Measurements from ENCODE around the gene SMARCA1. TPM values are rescaled to one million over a fixed set of nuclear protein-coding genes. Genes with fewer than 3 reads are reported as not detected.

SMARCA1 gene
- total RNA-seq, 1 experiment from 2014 or later = 38.8 TPM

DNA sequence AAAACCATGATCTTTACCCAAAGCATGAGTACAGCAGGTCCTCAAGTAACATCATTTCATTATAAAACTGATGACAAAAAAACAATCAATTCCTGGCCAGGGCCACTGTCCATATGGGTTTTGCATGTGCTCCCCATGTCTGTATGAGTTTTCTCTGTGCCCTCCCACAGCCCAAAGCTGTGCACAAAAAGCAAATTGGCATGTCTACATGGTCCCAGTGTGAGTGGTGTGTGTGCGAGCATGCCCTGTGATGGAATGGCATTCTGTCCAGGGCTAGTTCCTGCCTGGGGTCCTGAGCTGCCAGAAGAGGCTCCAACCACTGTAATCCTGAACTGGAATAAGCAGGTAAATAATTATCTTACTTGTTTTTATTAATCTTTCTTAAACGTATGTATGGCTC is 28.4 kb downstream of the SMARCA1 start:
- H3K36me3 ChIP-seq (ENCODE audit: control insufficient read depth in 1 of 2, insufficient read depth in 2 of 2, low read length in 2 of 2) = peaks cover 0 to 13% of the 10 kb centered on the region in 2 experiments; a peak in 2 of 4 replicates
- H3K9me3 ChIP-seq (ENCODE audit: control insufficient read depth in 1 of 2, insufficient read depth in 1 of 2, low read depth in 1 of 2, low read length in 2 of 2) = no peaks in the 10 kb centered on the region
- no peak overlapping the region for H3K9ac ChIP-seq (ENCODE audit: low read length)
- CTCF ChIA-PET = no interaction called here
- DNase-seq (ENCODE audit: low read depth, low spot score) = no peak
- TF ChIP-seq EZH2 (IDR thresholded peaks at IDR 0.05) (no peak), CEBPB (IDR thresholded peaks at IDR 0.05; ENCODE audit: low read depth) (no peak), ZNF274 (IDR thresholded peaks at IDR 0.05; ENCODE audit: low read depth, low read length) (no peak), SP1 (IDR thresholded peaks at IDR 0.05; ENCODE audit: low read depth) (no peak), SIN3A (IDR thresholded peaks at IDR 0.05; ENCODE audit: low read depth) (no peak), POLR2A (IDR thresholded peaks at IDR 0.05; ENCODE audit: borderline replicate concordance, extremely low read depth, insufficient read depth, insufficient read length) (no peak), EGR1 (IDR thresholded peaks at IDR 0.05; ENCODE audit: low read depth) (no peak), RAD21 (IDR thresholded peaks at IDR 0.05; ENCODE audit: low read depth) (no peak), TCF7L2 (IDR thresholded peaks at IDR 0.05; ENCODE audit: borderline replicate concordance, extremely low read depth, insufficient read depth, insufficient read length) (no peak), JUND (IDR thresholded peaks at IDR 0.05) (no peak)
- TF ChIP-seq, protein P1, sequence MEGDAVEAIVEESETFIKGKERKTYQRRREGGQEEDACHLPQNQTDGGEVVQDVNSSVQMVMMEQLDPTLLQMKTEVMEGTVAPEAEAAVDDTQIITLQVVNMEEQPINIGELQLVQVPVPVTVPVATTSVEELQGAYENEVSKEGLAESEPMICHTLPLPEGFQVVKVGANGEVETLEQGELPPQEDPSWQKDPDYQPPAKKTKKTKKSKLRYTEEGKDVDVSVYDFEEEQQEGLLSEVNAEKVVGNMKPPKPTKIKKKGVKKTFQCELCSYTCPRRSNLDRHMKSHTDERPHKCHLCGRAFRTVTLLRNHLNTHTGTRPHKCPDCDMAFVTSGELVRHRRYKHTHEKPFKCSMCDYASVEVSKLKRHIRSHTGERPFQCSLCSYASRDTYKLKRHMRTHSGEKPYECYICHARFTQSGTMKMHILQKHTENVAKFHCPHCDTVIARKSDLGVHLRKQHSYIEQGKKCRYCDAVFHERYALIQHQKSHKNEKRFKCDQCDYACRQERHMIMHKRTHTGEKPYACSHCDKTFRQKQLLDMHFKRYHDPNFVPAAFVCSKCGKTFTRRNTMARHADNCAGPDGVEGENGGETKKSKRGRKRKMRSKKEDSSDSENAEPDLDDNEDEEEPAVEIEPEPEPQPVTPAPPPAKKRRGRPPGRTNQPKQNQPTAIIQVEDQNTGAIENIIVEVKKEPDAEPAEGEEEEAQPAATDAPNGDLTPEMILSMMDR (IDR thresholded peaks at IDR 0.05 in 2 of 3, conservative IDR thresholded peaks at IDR 0.05 in 1 of 3; ENCODE audit: borderline replicate concordance in 1 of 3, insufficient read depth in 1 of 3, low read depth in 2 of 3, low read length in 2 of 3) = no peak
- TF ChIP-seq, protein P2, sequence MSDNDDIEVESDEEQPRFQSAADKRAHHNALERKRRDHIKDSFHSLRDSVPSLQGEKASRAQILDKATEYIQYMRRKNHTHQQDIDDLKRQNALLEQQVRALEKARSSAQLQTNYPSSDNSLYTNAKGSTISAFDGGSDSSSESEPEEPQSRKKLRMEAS (IDR thresholded peaks at IDR 0.05) = no peak
- no peak overlapping the region for H3K4me2 ChIP-seq (ENCODE audit: low read length)
- H3K79me2 ChIP-seq (ENCODE audit: insufficient read depth, low read length) = no peaks in the 10 kb centered on the region
- H3K27ac ChIP-seq (ENCODE audit: low read depth, low read length) = no peak overlapping the region
- intact Hi-C loops (cut with micrococcal nuclease) = no loop called here
- BruUV-seq (replicated peaks) = no TSS peak
- RAD21 ChIA-PET (ENCODE audit: low non-redundant PET in 1 of 2, low total read pairs in 2 of 2, uncharacterized antibody in 2 of 2, unreplicated experiment in 2 of 2) = no interaction called here
- H3K27me3 ChIP-seq (ENCODE audit: insufficient read depth, low read length) = no peaks in the 10 kb centered on the region
- H4K20me1 ChIP-seq (ENCODE audit: insufficient read depth) = no peaks in the 10 kb centered on the region
- POLR2A ChIA-PET = no interaction called here
- no peak overlapping the region for H2AFZ ChIP-seq (ENCODE audit: low read depth, low read length, poor library complexity, severe bottlenecking)
- H3K9me2 ChIP-seq (ENCODE audit: insufficient read depth) = no peaks in the 10 kb centered on the region
- peaks cover 0 to 16% of the 10 kb centered on the region in 2 experiments; a peak in 2 of 4 replicates for H3K4me1 ChIP-seq (ENCODE audit: control insufficient read depth in 1 of 2, insufficient read depth in 2 of 2, low read length in 2 of 2)
- no peak overlapping the region for H3K4me3 ChIP-seq (replicated peaks in 1 of 2; ENCODE audit: low read depth in 1 of 2, low read length in 2 of 2)
- no peak for ATAC-seq

Measured in HCT116 (cell line).